ENCODE measurements around the gene IGF2BP2.
A peak's percentile ranks its signal among the peaks of the same experiment; 100 is the strongest.
"Not testable (repeated sequence)": the region's sequence is repeated elsewhere in the genome, so short reads cannot be mapped to it uniquely, and the experiment has no call there.

The IGF2BP2 gene

GRCh38 chr3:185856652-185857051 lies 31.8 kb upstream of the IGF2BP2 start:
- DNase-seq (ENCODE audit: low read depth), result no peak
- Histone ChIP-seq H3K4me1 (ENCODE audit: control insufficient read depth, insufficient read depth, low read length) (peaks cover 10% of the 10 kb centered on the region), H3K27me3 (replicated peaks; ENCODE audit: control insufficient read depth, insufficient read depth, low read length) (no peaks in the 10 kb centered on the region), H3K36me3 (ENCODE audit: control insufficient read depth, insufficient read depth, low read length, severe bottlenecking) (no peaks in the 10 kb centered on the region), H3K4me3 (ENCODE audit: low read length) (no peak overlapping the region), H3K9me3 (ENCODE audit: control insufficient read depth, low read length) (peaks cover 7% of the 10 kb centered on the region), H3K9ac (ENCODE audit: low read length) (no peak overlapping the region)

GRCh38 chr3:185853771-185854170 lies 28.9 kb upstream of the IGF2BP2 start:
- peaks cover 10% of the 10 kb centered on the region for H3K4me1 ChIP-seq (ENCODE audit: control insufficient read depth, insufficient read depth, low read length)
- H3K36me3 ChIP-seq (ENCODE audit: control insufficient read depth, insufficient read depth, low read length, severe bottlenecking); H3K9ac ChIP-seq (ENCODE audit: low read length); H3K4me3 ChIP-seq (ENCODE audit: low read length); H3K9me3 ChIP-seq (ENCODE audit: control insufficient read depth, low read length); H3K27me3 ChIP-seq (replicated peaks; ENCODE audit: control insufficient read depth, insufficient read depth, low read length): not testable (repeated sequence)
- peak; percentile 59 for DNase-seq (ENCODE audit: low read depth)

DNA sequence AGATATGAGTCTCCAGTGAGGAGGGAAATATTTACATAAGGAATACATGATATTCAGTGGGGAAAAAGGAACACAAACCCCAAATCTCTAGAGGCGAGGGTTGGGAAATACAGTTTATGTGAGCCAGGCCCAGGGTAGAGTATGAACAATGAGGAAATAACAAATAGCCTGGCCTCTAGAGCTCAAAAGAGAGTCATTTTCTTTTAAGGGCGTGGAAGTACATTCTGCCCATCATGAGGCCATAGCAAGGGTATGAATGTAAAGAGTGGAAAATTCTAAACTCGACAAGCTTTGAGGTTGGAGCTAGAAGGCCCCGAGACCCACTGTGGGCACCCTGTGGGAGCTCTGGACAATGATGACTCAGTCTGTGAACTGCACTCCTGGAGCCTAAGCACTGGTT lies 27.8 kb upstream of the IGF2BP2 start:
- H3K27me3 ChIP-seq (replicated peaks; ENCODE audit: control insufficient read depth, insufficient read depth, low read length), result no peaks in the 10 kb centered on the region
- H3K9ac ChIP-seq (ENCODE audit: low read length), result no peak overlapping the region
- peaks cover 16% of the 10 kb centered on the region for H3K4me1 ChIP-seq (ENCODE audit: control insufficient read depth, insufficient read depth, low read length)

DNA sequence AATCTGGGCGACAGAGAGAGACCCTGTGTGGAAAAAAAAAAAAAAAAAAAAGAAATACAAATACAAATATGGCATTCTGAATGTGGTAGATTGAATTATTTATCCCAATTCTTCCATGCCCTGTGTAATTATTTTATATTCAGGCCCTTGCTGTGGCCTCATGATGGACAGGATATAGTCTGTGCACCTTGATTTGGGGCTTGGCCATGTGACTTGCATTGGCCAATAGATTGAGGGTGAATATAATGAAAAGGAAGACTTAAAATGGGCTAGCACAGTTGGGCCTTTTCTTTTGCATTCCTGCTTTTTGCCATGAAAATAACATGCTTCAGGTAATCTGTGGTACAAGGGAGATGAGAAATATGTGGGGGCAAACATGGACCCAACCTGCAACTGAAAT lies 27.1 kb upstream of the IGF2BP2 start:
- H3K27me3 ChIP-seq (replicated peaks; ENCODE audit: control insufficient read depth, insufficient read depth, low read length), result no peaks in the 10 kb centered on the region
- peaks cover 21% of the 10 kb centered on the region for H3K4me1 ChIP-seq (ENCODE audit: control insufficient read depth, insufficient read depth, low read length)
- no peak overlapping the region for H3K9ac ChIP-seq (ENCODE audit: low read length)
- no peak overlapping the region for H3K4me3 ChIP-seq (ENCODE audit: low read length)
- no peaks in the 10 kb centered on the region for H3K36me3 ChIP-seq (ENCODE audit: control insufficient read depth, insufficient read depth, low read length, severe bottlenecking)
- peaks cover 7% of the 10 kb centered on the region for H3K9me3 ChIP-seq (ENCODE audit: control insufficient read depth, low read length)
- DNase-seq (ENCODE audit: low read depth), result no peak

More for the DNA sequence above, 27.8 kb upstream of the IGF2BP2 start:
- H3K4me3 ChIP-seq (ENCODE audit: low read length), result no peak overlapping the region
- DNase-seq (ENCODE audit: low read depth), result peak; percentile 87
- H3K36me3 ChIP-seq (ENCODE audit: control insufficient read depth, insufficient read depth, low read length, severe bottlenecking), result no peaks in the 10 kb centered on the region
- peaks cover 7% of the 10 kb centered on the region for H3K9me3 ChIP-seq (ENCODE audit: control insufficient read depth, low read length)

- DNase-seq (ENCODE audit: low read depth), result no peak
- Histone ChIP-seq H3K27me3 (replicated peaks; ENCODE audit: control insufficient read depth, insufficient read depth, low read length) (no peaks in the 10 kb centered on the region), H3K9ac (ENCODE audit: low read length) (no peak overlapping the region), H3K4me3 (ENCODE audit: low read length) (no peak overlapping the region), H3K9me3 (ENCODE audit: control insufficient read depth, low read length) (no peaks in the 10 kb centered on the region), H3K4me1 (ENCODE audit: control insufficient read depth, insufficient read depth, low read length) (peaks cover 26% of the 10 kb centered on the region), H3K36me3 (ENCODE audit: control insufficient read depth, insufficient read depth, low read length, severe bottlenecking) (no peaks in the 10 kb centered on the region)
These were observed 26.2 kb upstream of the IGF2BP2 start for GRCh38 chr3:185851046-185851445.

GRCh38 chr3:185847506-185847905 lies 22.7 kb upstream of the IGF2BP2 start:
- Histone ChIP-seq H3K9ac (ENCODE audit: low read length) (no peak overlapping the region), H3K9me3 (ENCODE audit: control insufficient read depth, low read length) (no peaks in the 10 kb centered on the region), H3K4me3 (ENCODE audit: low read length) (no peak overlapping the region), H3K27me3 (replicated peaks; ENCODE audit: control insufficient read depth, insufficient read depth, low read length) (no peaks in the 10 kb centered on the region), H3K4me1 (ENCODE audit: control insufficient read depth, insufficient read depth, low read length) (peaks cover 25% of the 10 kb centered on the region), H3K36me3 (ENCODE audit: control insufficient read depth, insufficient read depth, low read length, severe bottlenecking) (no peaks in the 10 kb centered on the region)
- DNase-seq (ENCODE audit: low read depth), result peak; percentile 38

DNA sequence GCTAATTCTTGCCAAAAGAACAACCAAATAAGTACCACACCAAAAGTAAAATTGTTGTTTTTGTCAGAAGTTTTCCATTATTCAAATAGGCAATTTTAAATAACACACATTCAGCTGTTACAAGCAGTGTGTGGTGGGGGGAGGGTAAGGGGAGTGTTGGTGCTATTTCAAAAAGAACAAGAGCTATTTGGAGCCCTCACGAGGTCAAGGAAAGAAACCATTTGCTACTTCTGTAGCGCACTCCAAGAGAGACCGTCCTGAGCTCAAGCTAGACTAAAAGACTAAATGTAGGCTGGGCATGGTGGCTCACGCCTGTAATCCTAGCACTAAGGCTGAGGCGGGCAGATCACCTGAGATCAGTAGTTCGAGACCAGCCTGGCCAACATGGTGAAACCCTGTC lies 21.2 kb upstream of the IGF2BP2 start:
- Histone ChIP-seq H3K27me3 (replicated peaks; ENCODE audit: control insufficient read depth, insufficient read depth, low read length) (no peaks in the 10 kb centered on the region), H3K4me1 (ENCODE audit: control insufficient read depth, insufficient read depth, low read length) (peaks cover 19% of the 10 kb centered on the region), H3K4me3 (ENCODE audit: low read length) (no peak overlapping the region), H3K36me3 (ENCODE audit: control insufficient read depth, insufficient read depth, low read length, severe bottlenecking) (no peaks in the 10 kb centered on the region), H3K9me3 (ENCODE audit: control insufficient read depth, low read length) (no peaks in the 10 kb centered on the region), H3K9ac (ENCODE audit: low read length) (no peak overlapping the region)
- DNase-seq (ENCODE audit: low read depth), result no peak

GRCh38 chr3:185844051-185844450 lies 19.2 kb upstream of the IGF2BP2 start:
- no peak for DNase-seq (ENCODE audit: low read depth)
- H3K4me3 ChIP-seq (ENCODE audit: low read length), result no peak overlapping the region
- no peaks in the 10 kb centered on the region for H3K36me3 ChIP-seq (ENCODE audit: control insufficient read depth, insufficient read depth, low read length, severe bottlenecking)
- no peaks in the 10 kb centered on the region for H3K9me3 ChIP-seq (ENCODE audit: control insufficient read depth, low read length)
- no peaks in the 10 kb centered on the region for H3K27me3 ChIP-seq (replicated peaks; ENCODE audit: control insufficient read depth, insufficient read depth, low read length)
- H3K9ac ChIP-seq (ENCODE audit: low read length), result no peak overlapping the region
- H3K4me1 ChIP-seq (ENCODE audit: control insufficient read depth, insufficient read depth, low read length), result peaks cover 19% of the 10 kb centered on the region

DNA sequence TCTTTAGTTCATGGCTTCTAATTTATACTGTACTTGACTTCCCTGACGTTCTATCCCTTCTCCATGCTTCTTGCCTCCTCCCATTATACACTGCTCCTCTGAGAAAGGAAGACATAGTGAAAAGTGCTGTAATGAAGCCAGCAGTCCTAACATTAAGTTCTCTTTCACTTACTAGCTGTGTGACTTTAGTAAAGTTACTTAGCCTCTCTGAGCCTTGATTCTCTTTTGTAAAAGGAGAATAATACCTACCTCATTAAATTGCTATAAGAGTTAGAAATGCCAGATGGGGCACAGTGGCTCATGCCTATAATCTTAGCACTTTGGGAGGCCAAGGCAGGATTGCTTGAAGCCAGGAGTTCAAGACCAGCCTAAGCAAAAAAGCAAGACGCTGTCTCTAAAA lies 18.8 kb upstream of the IGF2BP2 start:
- Histone ChIP-seq H3K9ac (ENCODE audit: low read length) (no peak overlapping the region), H3K27me3 (replicated peaks; ENCODE audit: control insufficient read depth, insufficient read depth, low read length) (no peaks in the 10 kb centered on the region), H3K9me3 (ENCODE audit: control insufficient read depth, low read length) (no peaks in the 10 kb centered on the region), H3K4me3 (ENCODE audit: low read length) (no peak overlapping the region), H3K4me1 (ENCODE audit: control insufficient read depth, insufficient read depth, low read length) (peaks cover 19% of the 10 kb centered on the region), H3K36me3 (ENCODE audit: control insufficient read depth, insufficient read depth, low read length, severe bottlenecking) (no peaks in the 10 kb centered on the region)
- no peak for DNase-seq (ENCODE audit: low read depth)

DNA sequence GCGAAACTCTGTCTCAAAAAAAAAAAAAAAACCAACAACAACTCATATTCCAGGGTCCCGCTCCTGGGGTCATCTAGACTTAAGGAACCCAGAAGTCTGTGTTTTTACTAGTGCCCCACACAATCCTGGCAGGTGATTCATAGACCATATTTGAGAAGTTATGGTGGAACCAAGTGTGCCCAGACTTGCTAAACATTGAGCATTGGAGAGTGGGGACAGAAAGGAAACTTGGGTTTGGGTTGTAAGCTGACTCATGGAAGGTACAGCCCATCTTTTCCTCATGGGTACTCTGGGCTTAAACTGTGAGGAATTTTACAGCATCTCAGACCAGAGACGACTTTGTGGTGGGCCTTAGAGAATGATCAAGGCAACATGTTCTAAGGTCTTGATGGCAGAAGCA lies 18.3 kb upstream of the IGF2BP2 start:
- no peak overlapping the region for H3K4me3 ChIP-seq (ENCODE audit: low read length)

DNA sequence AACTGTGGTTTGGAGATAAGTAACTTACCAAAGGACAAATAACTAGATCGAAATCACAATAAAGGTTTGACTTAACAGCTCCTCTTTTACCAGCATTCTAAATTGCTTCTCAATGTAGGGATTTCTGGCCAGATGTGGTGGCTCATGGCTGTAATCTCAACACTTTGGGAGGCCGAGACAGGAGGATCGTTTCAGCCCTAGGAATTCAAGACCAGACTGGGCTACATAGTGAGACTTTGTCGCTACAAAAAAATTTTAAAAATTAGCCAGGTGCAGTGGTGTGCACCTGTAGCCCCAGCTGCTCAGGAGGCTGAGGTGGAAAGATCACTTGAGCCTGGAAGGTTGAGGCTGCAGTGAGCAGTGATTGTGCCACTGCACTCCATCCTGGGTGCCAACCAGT lies 17.4 kb upstream of the IGF2BP2 start:
- Histone ChIP-seq H3K27me3 (replicated peaks; ENCODE audit: control insufficient read depth, insufficient read depth, low read length) (no peaks in the 10 kb centered on the region), H3K36me3 (ENCODE audit: control insufficient read depth, insufficient read depth, low read length, severe bottlenecking) (no peaks in the 10 kb centered on the region), H3K4me1 (ENCODE audit: control insufficient read depth, insufficient read depth, low read length) (peaks cover 14% of the 10 kb centered on the region), H3K4me3 (ENCODE audit: low read length) (no peak overlapping the region), H3K9me3 (ENCODE audit: control insufficient read depth, low read length) (no peaks in the 10 kb centered on the region), H3K9ac (ENCODE audit: low read length) (no peak overlapping the region)
- DNase-seq (ENCODE audit: low read depth), result no peak

More for the DNA sequence above, 18.3 kb upstream of the IGF2BP2 start:
- Histone ChIP-seq H3K36me3 (ENCODE audit: control insufficient read depth, insufficient read depth, low read length, severe bottlenecking) (no peaks in the 10 kb centered on the region), H3K27me3 (replicated peaks; ENCODE audit: control insufficient read depth, insufficient read depth, low read length) (no peaks in the 10 kb centered on the region), H3K9me3 (ENCODE audit: control insufficient read depth, low read length) (no peaks in the 10 kb centered on the region), H3K4me1 (ENCODE audit: control insufficient read depth, insufficient read depth, low read length) (peaks cover 17% of the 10 kb centered on the region), H3K9ac (ENCODE audit: low read length) (no peak overlapping the region)
- DNase-seq (ENCODE audit: low read depth), result no peak

GRCh38 chr3:185838417-185838989 lies 13.7 kb upstream of the IGF2BP2 start:
- DNase-seq (ENCODE audit: low read depth); H3K27me3 ChIP-seq (replicated peaks; ENCODE audit: control insufficient read depth, insufficient read depth, low read length); H3K9me3 ChIP-seq (ENCODE audit: control insufficient read depth, low read length); H3K9ac ChIP-seq (ENCODE audit: low read length); H3K36me3 ChIP-seq (ENCODE audit: control insufficient read depth, insufficient read depth, low read length, severe bottlenecking); H3K4me3 ChIP-seq (ENCODE audit: low read length); H3K4me1 ChIP-seq (ENCODE audit: control insufficient read depth, insufficient read depth, low read length): not testable (repeated sequence)

Measured in adipocyte (in vitro differentiated cells).